WERI-Rb-1 (cell line): ENCODE measurements around the gene AZU1.

Source experiments
- DNase-seq: peaks from one replicate; pipeline ENCODE4 v3.0.0-alpha.2; 2020
- H3K27ac ChIP-seq: fragments of 250-450 bp; sonication (Bioruptor Pico); 2 replicates; pipeline ENCODE4 v1.5.1; 2020; ENCODE audit warnings: mild to moderate bottlenecking, moderate library complexity
- H3K27me3 ChIP-seq: fragments of 250-450 bp; sonication (Bioruptor Pico); 2 replicates; pipeline ENCODE4 v1.5.1; 2021; ENCODE audit warnings: mild to moderate bottlenecking, low read depth, moderate library complexity; ENCODE audit not compliant: insufficient read depth, severe bottlenecking
- H3K36me3 ChIP-seq: fragments of 250-450 bp; sonication (Bioruptor Pico); 2 replicates; pipeline ENCODE4 v1.5.1; 2020; ENCODE audit warnings: mild to moderate bottlenecking, moderate library complexity
- H3K4me3 ChIP-seq: 2 replicates; pipeline ENCODE4 v1.5.1; 2011; ENCODE audit warnings: low read depth, mild to moderate bottlenecking, control low read depth, low read length
- H3K9me3 ChIP-seq: fragments of 250-450 bp; sonication (Bioruptor Pico); 2 replicates; pipeline ENCODE4 v1.5.1; 2021; ENCODE audit warnings: mild to moderate bottlenecking, moderate library complexity; ENCODE audit not compliant: severe bottlenecking
- CTCF ChIP-seq: IDR thresholded peaks from 2 replicates; pipeline ENCODE4 v1.5.1; 2011; ENCODE audit warnings: low read depth, mild to moderate bottlenecking, control low read depth, inconsistent platforms, low read length

The AZU1 gene

GRCh38 chr19:827710-828321 lies at the start of gene AZU1:
Gene AZU1 (plus strand): TSS chr19:827837. CDS start chr19:827847, 10 bp downstream.
- no peaks in the 10 kb centered on the region for H3K36me3 ChIP-seq
- no peaks in the 10 kb centered on the region for H3K27me3 ChIP-seq
- DNase-seq, result no peak
- H3K27ac ChIP-seq, result no peak within 1 kb of the TSS
- no peak for TF ChIP-seq CTCF
- H3K9me3 ChIP-seq, result no peaks in the 10 kb centered on the region
- H3K4me3 ChIP-seq, result no peak within 1 kb of the TSS

- no peak for TF ChIP-seq CTCF
- no peak overlapping the region for H3K4me3 ChIP-seq
- no peaks in the 10 kb centered on the region for H3K36me3 ChIP-seq
- peaks cover 2% of the 10 kb centered on the region for H3K9me3 ChIP-seq
- no peak for DNase-seq
- H3K27ac ChIP-seq, result no peak overlapping the region
- no peaks in the 10 kb centered on the region for H3K27me3 ChIP-seq
These were observed 48.6 kb upstream of the AZU1 start for GRCh38 chr19:778910-779653.

- TF ChIP-seq CTCF, result no peak
- no peak for DNase-seq
- no peak overlapping the region for H3K4me3 ChIP-seq
- no peaks in the 10 kb centered on the region for H3K36me3 ChIP-seq
- H3K27me3 ChIP-seq, result no peaks in the 10 kb centered on the region
- peaks cover 2% of the 10 kb centered on the region for H3K9me3 ChIP-seq
- no peak overlapping the region for H3K27ac ChIP-seq
These were observed 46.7 kb upstream of the AZU1 start for GRCh38 chr19:780935-781334.

- no peak for TF ChIP-seq CTCF
- Histone ChIP-seq H3K36me3 (no peaks in the 10 kb centered on the region), H3K27me3 (no peaks in the 10 kb centered on the region), H3K27ac (no peak overlapping the region), H3K4me3 (no peak overlapping the region), H3K9me3 (peaks cover 2% of the 10 kb centered on the region)
- DNase-seq, result no peak
These were observed 45.8 kb upstream of the AZU1 start for GRCh38 chr19:781800-782184.

GRCh38 chr19:782185-782877 lies 45.3 kb upstream of the AZU1 start:
- DNase-seq, result no peak
- H3K27ac ChIP-seq, result no peak overlapping the region
- H3K4me3 ChIP-seq, result no peak overlapping the region

More at GRCh38 chr19:782185-782877, 45.3 kb upstream of the AZU1 start:
- Histone ChIP-seq H3K27me3 (no peaks in the 10 kb centered on the region), H3K36me3 (no peaks in the 10 kb centered on the region), H3K9me3 (peaks cover 2% of the 10 kb centered on the region)
- TF ChIP-seq CTCF, result no peak
